Fibroblast of villous mesenchyme (primary cell): ENCODE results near the gene LPCAT1. TPM values are rescaled to one million over a fixed set of nuclear protein-coding genes. Genes with fewer than 3 reads are reported as not detected.

ENCODE experiments used
- DNase-seq: peaks from one replicate; pipeline ENCODE4 v3.0.0-alpha.2; 2010; ENCODE audit warnings: low read depth
- H3K4me3 ChIP-seq: 2 replicates; pipeline ENCODE4 v1.5.1; 2011; ENCODE audit warnings: low read depth, mild to moderate bottlenecking, low read length
- CTCF ChIP-seq: IDR thresholded peaks from 2 replicates; pipeline ENCODE4 v1.5.1; 2012; ENCODE audit warnings: low read depth, mild to moderate bottlenecking, low read length; ENCODE audit not compliant: insufficient read depth
- total RNA-seq: library from RNA; depleted of rRNA; stranded (reverse); fragments of >200 nt; gene quantifications from 2 replicates; pipeline ENCODE4 v1.2.3, GENCODE V29; 2012

Gene LPCAT1
- total RNA-seq, 1 donor, result 57.4 TPM

GRCh38 chr5:1529498-1529897, 5.7 kb upstream of the LPCAT1 start:
- TF ChIP-seq CTCF, result no peak
- DNase-seq, result no peak
- no peak overlapping the region for H3K4me3 ChIP-seq

GRCh38 chr5:1527533-1528205, 3.9 kb upstream of the LPCAT1 start:
- no peak for DNase-seq
- TF ChIP-seq CTCF, result no peak

GRCh38 chr5:1526681-1527131, 2.9 kb upstream of the LPCAT1 start:
- no peak for TF ChIP-seq CTCF
- H3K4me3 ChIP-seq, result no peak overlapping the region
- no peak for DNase-seq

More at GRCh38 chr5:1527533-1528205, 3.9 kb upstream of the LPCAT1 start:
- no peak overlapping the region for H3K4me3 ChIP-seq

GRCh38 chr5:1526190-1526631, 2.5 kb upstream of the LPCAT1 start:
- TF ChIP-seq CTCF, result no peak
- DNase-seq, result no peak
- no peak overlapping the region for H3K4me3 ChIP-seq

- no peak for DNase-seq
- no peak for TF ChIP-seq CTCF
These were observed 1.9 kb upstream of the LPCAT1 start for GRCh38 chr5:1525624-1526189.

GRCh38 chr5:1524799-1525623, 1.3 kb upstream of the LPCAT1 start:
- TF ChIP-seq CTCF, result no peak
- no peak for DNase-seq
- H3K4me3 ChIP-seq, result no peak overlapping the region

More at GRCh38 chr5:1525624-1526189, 1.9 kb upstream of the LPCAT1 start:
- H3K4me3 ChIP-seq, result no peak overlapping the region
